Prostate gland (tissue), 2 donors: ENCODE data around the gene PTTG1. TPM values are rescaled to one million over a fixed set of nuclear protein-coding genes. Genes with fewer than 3 reads are reported as not detected.

ENCODE experiments used
- microRNA-seq: library from miRNA; unstranded; fragments of <30 nt; microRNA quantifications from one replicate; pipeline ENCODE4, GENCODE V29; 2016
- small RNA-seq, 2 donors: library from RNA; depleted of rRNA; stranded (forward); fragments of <200 nt; gene quantifications; one replicate each; pipeline ENCODE3, GENCODE V24; 2016
- total RNA-seq, 2 donors: library from RNA; depleted of rRNA; stranded (reverse); fragments of >200 nt; gene quantifications; one replicate each; pipeline ENCODE4 v1.1.0, GENCODE V29; 2016

The PTTG1 gene
- total RNA-seq, 2 donors from 2014 or later, result 4.3 to 44.9 TPM

Small RNA genes lying within 50 kb of the gene (microRNA-seq; reads per million reads assigned to microRNA genes)
- gene MIR3142, result not detected

Small RNA genes lying within 50 kb of the gene (small RNA-seq; reads per million reads assigned to genes)
- 0 reads per million in 2 donors for gene MIR3142

Other genes with a start within 250 kb of the PTTG1 start
- 1 to 10 TPM in 1 of 2 donors, not detected in 1; 2.8 TPM for gene FABP6, start 192.3 kb upstream of the PTTG1 start, total RNA-seq
- 10 to 100 TPM in 1 of 2 donors, 1 to 10 TPM in 1; 4.1 to 26.7 TPM for gene CCNJL, start 109.3 kb upstream of the PTTG1 start, total RNA-seq
- 1 to 10 TPM in 1 of 2 donors, not detected in 1; 8.4 TPM for gene C1QTNF2, start 51.2 kb upstream of the PTTG1 start, total RNA-seq
- 1 to 10 TPM; 6.3 to 8.6 TPM for gene FAM200C, start 21.8 kb upstream of the PTTG1 start, total RNA-seq
- 10 to 100 TPM; 67.4 to 88.0 TPM for gene SLU7, start 2.8 kb upstream of the PTTG1 start, total RNA-seq